K562 (cell line): Measurements from ENCODE around the gene ABCA1. TPM values are rescaled to one million over a fixed set of nuclear protein-coding genes. Genes with fewer than 3 reads are reported as not detected.

Experiments
- ATAC-seq: fragments of 200-7000 bp; cut with Tn5 transposase; 3 replicates; pipeline ENCODE4 v1.9.1; 2020; ENCODE audit warnings: moderate library complexity
- BruUV-seq: library from RNA; stranded (reverse); fragments of 400-500 nt; replicated peaks from 2 replicates; lab custom pipeline; 2021; lab: Mats Ljungman, UMichigan
- CTCF ChIA-PET: fragments of 300-600 bp; formaldehyde crosslinking; extraction: SDS; loops from one replicate; lab custom pipeline; 2021; ENCODE audit warnings: low intra/inter-chr PET ratio; lab: Yijun Ruan, JAX
- POLR2A ChIA-PET: fragments of 300-600, 350-650 bp; sonication (Branson Sonifier 250); formaldehyde crosslinking; extraction: SDS; loops from one replicate; lab custom pipeline; 2021; ENCODE audit warnings: antibody characterized with exemption, inconsistent platforms; lab: Yijun Ruan, JAX
- DNase-seq, 4 experiments: peaks; one replicate each; pipeline versions ENCODE4 v3.0.0 to v3.0.0-alpha.2; 2011 to 2018; ENCODE audit warnings: low spot score in 3 of 4, mixed read lengths in 3 of 4; ENCODE audit errors: extremely low read depth in 1 of 4
- FAIRE-seq: peaks from 2 replicates; lab custom pipeline; 2011; peaks lifted over from hg19 to GRCh38; lab: Jason Lieb, UNC
- H2AFZ ChIP-seq: 2 replicates; pipeline ENCODE4 v1.6.0; 2011; ENCODE audit warnings: low read depth, low read length, control low read depth, inconsistent platforms
- H3K27ac ChIP-seq: fragments of 200-600 bp; 3 replicates; pipeline ENCODE4 v1.8.0; 2011; ENCODE audit warnings: low read depth, mild to moderate bottlenecking, control low read depth, inconsistent platforms, low read length, moderate library complexity, mixed read lengths; ENCODE audit errors: extremely low read depth
- H3K27me3 ChIP-seq, 2 experiments: fragments of 300-600 bp in 1 of 2; 2 replicates in 1 of 2; 3 replicates in 1 of 2; pipeline versions ENCODE4 v1.6.0 to v1.8.0; 2011; ENCODE audit warnings: inconsistent platforms in 2 of 2, low read length in 2 of 2, mild to moderate bottlenecking in 1 of 2, mixed read lengths in 1 of 2, moderate library complexity in 1 of 2; ENCODE audit not compliant: control insufficient read depth in 2 of 2, insufficient read depth in 2 of 2
- H3K36me3 ChIP-seq: fragments of 300-600 bp; 3 replicates; pipeline ENCODE4 v1.8.0; 2011; ENCODE audit warnings: mild to moderate bottlenecking, low read length, inconsistent platforms; ENCODE audit not compliant: control insufficient read depth, insufficient read depth
- H3K4me1 ChIP-seq, 2 experiments: fragments of 200-600 bp in 1 of 2; replicated peaks in 1 of 2; 2 replicates in 1 of 2; 3 replicates in 1 of 2; pipeline versions ENCODE4 v1.5.1 to v1.8.0; 2011; ENCODE audit warnings: inconsistent platforms in 2 of 2, low read length in 2 of 2, mild to moderate bottlenecking in 1 of 2, mixed read lengths in 1 of 2, moderate library complexity in 1 of 2; ENCODE audit not compliant: control insufficient read depth in 2 of 2, insufficient read depth in 2 of 2
- H3K4me2 ChIP-seq: 2 replicates; pipeline ENCODE4 v1.6.1; 2011; ENCODE audit warnings: low read length, control low read depth, inconsistent platforms, mixed read lengths; ENCODE audit not compliant: insufficient read depth
- H3K4me3 ChIP-seq: fragments of 200-600 bp; sonication (generic), shearing (Covaris generic); 2 replicates; pipeline ENCODE4 v1.5.1; 2016; ENCODE audit warnings: control low read depth, inconsistent platforms
- H3K79me2 ChIP-seq: fragments of 200-600 bp; 3 replicates; pipeline ENCODE4 v1.8.0; 2011; ENCODE audit warnings: low read length, inconsistent platforms; ENCODE audit not compliant: control insufficient read depth, insufficient read depth
- H3K9ac ChIP-seq, 2 experiments: 2 replicates each; pipeline versions ENCODE4 v1.6.0 to v1.6.1; 2011; ENCODE audit warnings: low read depth in 2 of 2, low read length in 2 of 2, control low read depth in 1 of 2, inconsistent platforms in 1 of 2, mild to moderate bottlenecking in 1 of 2, mixed read lengths in 1 of 2; ENCODE audit not compliant: insufficient read depth in 1 of 2
- H3K9me1 ChIP-seq: one replicate; pipeline ENCODE4 v1.6.0; 2011; ENCODE audit warnings: inconsistent platforms, mild to moderate bottlenecking, low read length, moderate library complexity; ENCODE audit not compliant: control insufficient read depth, insufficient read depth
- H3K9me3 ChIP-seq: replicated peaks from 2 replicates; pipeline ENCODE4 v1.5.1; 2011; ENCODE audit warnings: low read depth, low read length, inconsistent platforms; ENCODE audit not compliant: control insufficient read depth, insufficient read depth
- H4K20me1 ChIP-seq: replicated peaks from 2 replicates; pipeline ENCODE4 v1.6.1; 2011; ENCODE audit warnings: low read length, inconsistent platforms, mixed read lengths; ENCODE audit not compliant: control insufficient read depth, insufficient read depth
- CC2D1A ChIP-seq: fragments of 450-650 bp; IDR thresholded peaks from 2 replicates; pipeline ENCODE4 v1.6.1; 2017; ENCODE audit warnings: mild to moderate bottlenecking
- CHD1 ChIP-seq: fragments of 200-600 bp; sonication (generic); IDR thresholded peaks from one replicate; pipeline ENCODE4 v1.6.1; 2012; ENCODE audit warnings: mild to moderate bottlenecking, moderate library complexity, low read length, inconsistent platforms
- DPF2 ChIP-seq: fragments of 450-650 bp; IDR thresholded peaks from 2 replicates; pipeline ENCODE4 v1.6.1; 2016
- EHMT2 ChIP-seq: fragments of 450-650 bp; IDR thresholded peaks from 2 replicates; pipeline ENCODE4 v1.6.1; 2018; ENCODE audit warnings: antibody characterized with exemption
- GMEB1 ChIP-seq: fragments of 250-450 bp; sonication (Bioruptor Pico); IDR thresholded peaks from 2 replicates; pipeline ENCODE4 v1.4.0; 2020; ENCODE audit warnings: mild to moderate bottlenecking
- HIVEP1 ChIP-seq: fragments of 250-450 bp; sonication (Bioruptor Pico); IDR thresholded peaks from 2 replicates; pipeline ENCODE4 v1.4.0; 2020; ENCODE audit warnings: mild to moderate bottlenecking
- HMG20A ChIP-seq: fragments of 450-650 bp; formaldehyde crosslinking; conservative IDR thresholded peaks from 2 replicates; pipeline ENCODE4 v1.4.0; 2020; ENCODE audit warnings: mild to moderate bottlenecking, mixed read lengths
- MAFG ChIP-seq: fragments of 450-650 bp; conservative IDR thresholded peaks from 2 replicates; pipeline ENCODE4 v1.6.1; 2016; ENCODE audit warnings: missing genetic modification characterization, missing compliant biosample characterization
- SP2 ChIP-seq: IDR thresholded peaks from 2 replicates; pipeline ENCODE4 v1.6.1; 2011; ENCODE audit warnings: mild to moderate bottlenecking, low read depth, low read length, moderate library complexity; ENCODE audit not compliant: poor library complexity, severe bottlenecking; ENCODE audit errors: extremely low read depth
- TCF3 ChIP-seq: sonication (generic); formaldehyde crosslinking; IDR thresholded peaks from 2 replicates; pipeline ENCODE4 v1.4.0; 2020; ENCODE audit warnings: mild to moderate bottlenecking, missing genetic modification reagents
- XRCC3 ChIP-seq: fragments of 450-650 bp; IDR thresholded peaks from 2 replicates; pipeline ENCODE4 v1.6.1; 2017; ENCODE audit warnings: mild to moderate bottlenecking, moderate library complexity
- ZNF311 ChIP-seq: fragments of 250-450 bp; sonication (Bioruptor Pico); IDR thresholded peaks from 2 replicates; pipeline ENCODE4 v1.4.0; 2020; ENCODE audit warnings: mild to moderate bottlenecking, moderate library complexity
- ZNF436 ChIP-seq: fragments of 250-450, 450-650 bp; sonication (Bioruptor Pico); formaldehyde crosslinking; IDR thresholded peaks from 2 replicates; pipeline ENCODE4 v1.7.0; 2020; ENCODE audit warnings: mild to moderate bottlenecking
- ZNF639 ChIP-seq, 2 experiments: fragments of 200-800 bp in 1 of 2; sonication (Bioruptor generic) in 1 of 2; sonication (generic) in 1 of 2; formaldehyde crosslinking in 1 of 2; IDR thresholded peaks in 1 of 2; conservative IDR thresholded peaks in 1 of 2; 2 replicates each; pipeline versions ENCODE4 v1.5.0 to v1.6.1; 2016 to 2020; ENCODE audit warnings: missing compliant biosample characterization in 1 of 2, missing genetic modification characterization in 1 of 2, missing genetic modification reagents in 1 of 2
- WGBS: fragments of 100-300 bp; shearing (Covaris generic); methylation state at CpG from one replicate; pipeline ENCODE4 v1.1.6; 2016; ENCODE audit warnings: low coverage, mixed read lengths; ENCODE audit not compliant: insufficient coverage; ENCODE audit errors: missing lambda C conversion rate; 5-methylcytosine and 5-hydroxymethylcytosine counted together
- in situ Hi-C: fragments of 300-500 bp; cut with MboI; formaldehyde crosslinking; loops from 4 replicates; pipeline ENCODE4 v1.15.0; 2018; ENCODE audit warnings: inconsistent platforms, mixed read lengths
- intact Hi-C: fragments of 100-400 bp; cut with micrococcal nuclease; formaldehyde crosslinking; loops from 2 replicates; pipeline ENCODE4 v1.14.2; 2022
- polyA plus RNA-seq, 8 experiments: library from polyadenylated mRNA; depleted of rRNA in 4 of 8; stranded (reverse) in 5 of 8; unstranded in 3 of 8; fragments of >200 nt; fragmentation: Nextera tagmentation in 2 of 8; fragmentation: Illumina TruSeq in 1 of 8; extraction: Ambion mirVana in 2 of 8; extraction: Trizol in 1 of 8; gene quantifications; 2 replicates each; pipeline versions ENCODE4 v1.2.1 to v1.2.3, GENCODE V29; 2011 to 2014; ENCODE audit warnings: inconsistent platforms in 1 of 8, missing spikeins in 1 of 8
- total RNA-seq, 7 experiments: library from RNA; depleted of rRNA in 6 of 7; stranded (reverse); fragments of >200 nt in 6 of 7; fragmentation: Illumina TruSeq in 2 of 7; extraction: Trizol in 2 of 7; gene quantifications; 2 replicates each; pipeline versions ENCODE4 v1.2.1 to v1.2.3, GENCODE V29; 2011 to 2021; ENCODE audit warnings: low replicate concordance in 1 of 7

The ABCA1 gene
- total and polyA plus RNA-seq, 9 of the 15 experiments (the other 6 are each of a cell fraction or from before 2014, with no cell fraction given): under 0.01 to 0.18 (median 0.02) TPM; not detected in 5

GRCh38 chr9:104921067-104921741 is 6.8 kb downstream of the ABCA1 start (continued):
- TF ChIP-seq ZNF639 (CRISPR knock-in tag; conservative IDR thresholded peaks at IDR 0.05 in 1 of 2, IDR thresholded peaks at IDR 0.05 in 1 of 2): no peak
- TF ChIP-seq EHMT2: no peak
- no peak for TF ChIP-seq TCF3 (CRISPR knock-in tag)
- no peak for TF ChIP-seq CC2D1A
- TF ChIP-seq DPF2: no peak

- Histone ChIP-seq H3K4me3 (no peak overlapping the region), H3K9ac (no peak overlapping the region), H3K79me2 (no peaks in the 10 kb centered on the region), H3K27ac (no peak overlapping the region), H3K4me1 (no peaks in the 10 kb centered on the region), H3K9me3 (no peaks in the 10 kb centered on the region), H4K20me1 (no peaks in the 10 kb centered on the region), H3K27me3 (peaks cover 6 to 8% of the 10 kb centered on the region in 2 experiments; a peak in 4 of 5 replicates), H3K4me2 (no peak overlapping the region), H3K36me3 (no peaks in the 10 kb centered on the region), H3K9me1 (no peaks in the 10 kb centered on the region), H2AFZ (no peak overlapping the region)
- TF ChIP-seq XRCC3 (no peak), MAFG (tag) (no peak), ZNF311 (CRISPR knock-in tag) (no peak), ZNF436 (no peak), GMEB1 (CRISPR knock-in tag) (no peak), SP2 (no peak), HMG20A (no peak), CHD1 (no peak), HIVEP1 (CRISPR knock-in tag) (no peak)
- DNase-seq (no peak), FAIRE-seq (no peak), ATAC-seq (no peak)
- 22% methylated on average over 3 of the region's 3 CpGs for WGBS
- no TSS peak for BruUV-seq
- POLR2A ChIA-PET: no interaction called here
- CTCF ChIA-PET: no interaction called here
- in situ Hi-C loops: no loop called here
- intact Hi-C loops: no loop called here
Measured at GRCh38 chr9:104915753-104916152, 12.2 kb downstream of the ABCA1 start.
